Middle frontal gyrus (tissue), 1 donor: Measurements from ENCODE around the gene INPP4B.
"Not testable (repeated sequence)": the region's sequence is repeated elsewhere in the genome, so short reads cannot be mapped to it uniquely, and the experiment has no call there.

Source experiments
- DNase-seq: peaks from one replicate; pipeline ENCODE4 v3.0.0-alpha.2; 2015; ENCODE audit warnings: low spot score; ENCODE audit errors: extremely low spot score

The INPP4B gene

GRCh38 chr4:142826503-142827241, 19.4 kb downstream of the INPP4B start:
- DNase-seq, result no peak

- DNase-seq, result no peak
These were observed 21.7 kb downstream of the INPP4B start for GRCh38 chr4:142824368-142824767.

GRCh38 chr4:142823796-142824195, 22.3 kb downstream of the INPP4B start:
- no peak for DNase-seq

- DNase-seq, result no peak
These were observed 27.6 kb downstream of the INPP4B start for GRCh38 chr4:142818476-142818875.

GRCh38 chr4:142818031-142818430, 28.1 kb downstream of the INPP4B start:
- DNase-seq, result no peak

- DNase-seq, result no peak
These were observed 28.7 kb downstream of the INPP4B start for GRCh38 chr4:142817442-142817841.

- no peak for DNase-seq
These were observed 30.3 kb downstream of the INPP4B start for GRCh38 chr4:142815834-142816233.

- no peak for DNase-seq
These were observed 32.7 kb downstream of the INPP4B start for GRCh38 chr4:142813388-142813787.

- DNase-seq, result no peak
These were observed 34.0 kb downstream of the INPP4B start for GRCh38 chr4:142812091-142812490.

- no peak for DNase-seq
These were observed 35.1 kb downstream of the INPP4B start for GRCh38 chr4:142811034-142811433.

GRCh38 chr4:142809559-142809958, 36.5 kb downstream of the INPP4B start:
- no peak for DNase-seq

GRCh38 chr4:142803879-142804278, 42.2 kb downstream of the INPP4B start:
- not testable (repeated sequence) for DNase-seq

GRCh38 chr4:142801966-142802365, 44.1 kb downstream of the INPP4B start:
- no peak for DNase-seq

- DNase-seq, result no peak
These were observed 65.0 kb downstream of the INPP4B start for GRCh38 chr4:142781114-142781513.

GRCh38 chr4:142778900-142779299, 67.2 kb downstream of the INPP4B start:
- no peak for DNase-seq

GRCh38 chr4:142778430-142778829, 67.7 kb downstream of the INPP4B start:
- no peak for DNase-seq

GRCh38 chr4:142777045-142777743, 68.9 kb downstream of the INPP4B start:
- DNase-seq, result no peak

- no peak for DNase-seq
These were observed 70.1 kb downstream of the INPP4B start for GRCh38 chr4:142776026-142776425.

- no peak for DNase-seq
These were observed 72.6 kb downstream of the INPP4B start for GRCh38 chr4:142773505-142773904.

GRCh38 chr4:142762280-142762679, 83.8 kb downstream of the INPP4B start:
- no peak for DNase-seq

GRCh38 chr4:142752202-142752786, 93.8 kb downstream of the INPP4B start:
- DNase-seq, result no peak

- DNase-seq, result no peak
These were observed 102.8 kb downstream of the INPP4B start for GRCh38 chr4:142743121-142743825.
